ENCODE measurements around the gene TSPO2. TPM values are rescaled to one million over a fixed set of nuclear protein-coding genes. Genes with fewer than 3 reads are reported as not detected.

The TSPO2 gene
- total RNA-seq, 1 donor from 2014 or later, result not detected

DNA sequence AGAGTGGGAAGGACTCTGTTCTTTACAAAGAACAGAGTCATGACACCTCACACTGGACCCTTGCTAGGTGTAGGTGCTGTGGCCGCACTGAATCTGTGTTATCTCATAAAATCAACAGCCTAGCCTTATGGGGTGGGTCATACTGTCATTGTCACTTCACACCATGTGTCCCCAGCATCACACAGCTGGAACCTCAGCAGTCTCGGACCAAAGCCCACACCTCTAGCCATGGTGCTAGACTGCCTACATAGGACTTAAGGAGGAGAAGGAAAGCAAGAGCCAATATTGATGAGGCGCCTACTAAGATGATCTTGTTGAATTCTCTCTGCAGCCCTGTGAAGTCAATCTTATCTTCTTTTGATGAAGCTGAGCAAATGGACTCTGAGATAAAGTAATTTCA is 34.3 kb upstream of the TSPO2 start:
- no peaks in the 10 kb centered on the region for H3K4me1 ChIP-seq (ENCODE audit: insufficient read depth, low read length)
- H2AFZ ChIP-seq (ENCODE audit: low read depth, low read length), result no peak overlapping the region
- DNase-seq (ENCODE audit: low read depth) (no peak), FAIRE-seq (no peak)
- no peaks in the 10 kb centered on the region for H3K36me3 ChIP-seq (ENCODE audit: insufficient read depth, low read length)
- H3K4me2 ChIP-seq (ENCODE audit: low read length), result no peak overlapping the region
- H3K9ac ChIP-seq (ENCODE audit: low read length), result no peak overlapping the region
- Mint-ChIP-seq H3K4me3 (ENCODE audit: unreplicated experiment) (no peak overlapping the region), H3K27ac (ENCODE audit: unreplicated experiment) (no peak overlapping the region), H3K9me3 (ENCODE audit: unreplicated experiment) (peaks cover 2% of the 10 kb centered on the region), H3K36me3 (ENCODE audit: low read depth, unreplicated experiment) (no peaks in the 10 kb centered on the region), H3K27me3 (ENCODE audit: low read depth, unreplicated experiment) (peaks cover 13% of the 10 kb centered on the region), H3K4me1 (ENCODE audit: low read depth, unreplicated experiment) (no peaks in the 10 kb centered on the region)
- peaks cover 4% of the 10 kb centered on the region for H3K27me3 ChIP-seq (ENCODE audit: insufficient read depth, low read length)
- no peak overlapping the region for H3K4me3 ChIP-seq (ENCODE audit: insufficient read depth, low read depth, low read length)
- no peak for TF ChIP-seq CTCF (IDR thresholded peaks at IDR 0.05; ENCODE audit: insufficient read depth, low read depth, low read length)
- H3K9me3 ChIP-seq (ENCODE audit: insufficient read depth, low read depth, low read length), result no peaks in the 10 kb centered on the region
- no peaks in the 10 kb centered on the region for H4K20me1 ChIP-seq (ENCODE audit: insufficient read depth, low read length)
- no peaks in the 10 kb centered on the region for H3K79me2 ChIP-seq (ENCODE audit: insufficient read depth, low read length)
- no peak overlapping the region for H3K27ac ChIP-seq (ENCODE audit: low read depth, low read length)

- H3K4me2 ChIP-seq (ENCODE audit: low read length), result no peak overlapping the region
- no peaks in the 10 kb centered on the region for H3K79me2 ChIP-seq (ENCODE audit: insufficient read depth, low read length)
- no peak overlapping the region for H3K27ac ChIP-seq (ENCODE audit: low read depth, low read length)
- H3K4me1 Mint-ChIP-seq (ENCODE audit: low read depth, unreplicated experiment), result no peaks in the 10 kb centered on the region
- H4K20me1 ChIP-seq (ENCODE audit: insufficient read depth, low read length), result no peaks in the 10 kb centered on the region
- H3K36me3 ChIP-seq (ENCODE audit: insufficient read depth, low read length), result no peaks in the 10 kb centered on the region
- peaks cover 13% of the 10 kb centered on the region for H3K27me3 Mint-ChIP-seq (ENCODE audit: low read depth, unreplicated experiment)
- no peak overlapping the region for H3K4me3 Mint-ChIP-seq (ENCODE audit: unreplicated experiment)
- no peaks in the 10 kb centered on the region for H3K36me3 Mint-ChIP-seq (ENCODE audit: low read depth, unreplicated experiment)
- no peaks in the 10 kb centered on the region for H3K9me3 ChIP-seq (ENCODE audit: insufficient read depth, low read depth, low read length)
- H3K9me3 Mint-ChIP-seq (ENCODE audit: unreplicated experiment), result peaks cover 2% of the 10 kb centered on the region
- peaks cover 4% of the 10 kb centered on the region for H3K27me3 ChIP-seq (ENCODE audit: insufficient read depth, low read length)
- DNase-seq (ENCODE audit: low read depth), result no peak
- no peak overlapping the region for H3K27ac Mint-ChIP-seq (ENCODE audit: unreplicated experiment)
- no peak for FAIRE-seq
- H3K9ac ChIP-seq (ENCODE audit: low read length), result no peak overlapping the region
- H3K4me1 ChIP-seq (ENCODE audit: insufficient read depth, low read length), result no peaks in the 10 kb centered on the region
- H3K4me3 ChIP-seq (ENCODE audit: insufficient read depth, low read depth, low read length), result no peak overlapping the region
- no peak overlapping the region for H2AFZ ChIP-seq (ENCODE audit: low read depth, low read length)
- TF ChIP-seq EZH2 (IDR thresholded peaks at IDR 0.05; ENCODE audit: insufficient read depth, low read length), result no peak
- no peak for TF ChIP-seq CTCF (IDR thresholded peaks at IDR 0.05; ENCODE audit: insufficient read depth, low read depth, low read length)
These were observed 32.6 kb upstream of the TSPO2 start for GRCh38 chr6:41009669-41010068.

DNA sequence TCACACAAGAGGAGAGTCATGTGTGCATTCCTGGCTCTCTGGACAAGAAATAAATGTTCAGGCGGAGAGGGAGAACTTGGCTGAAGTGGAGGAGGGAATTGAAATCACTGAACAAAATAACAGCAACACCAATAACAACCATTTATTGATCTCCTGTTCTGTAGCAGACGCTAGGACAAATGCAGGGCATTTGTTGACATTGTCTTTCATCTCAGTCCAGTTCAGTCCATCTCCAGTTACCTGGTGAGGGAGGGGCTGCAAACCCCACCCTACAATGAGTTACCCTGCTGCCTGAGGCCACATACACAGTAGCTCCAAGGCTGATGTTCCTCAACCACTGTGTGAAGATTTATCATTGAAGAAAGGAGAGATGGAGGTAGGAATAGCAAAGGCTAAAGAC is 30.6 kb upstream of the TSPO2 start:
- H3K4me2 ChIP-seq (ENCODE audit: low read length), result no peak overlapping the region
- Mint-ChIP-seq H3K4me3 (ENCODE audit: unreplicated experiment) (no peak overlapping the region), H3K27ac (ENCODE audit: unreplicated experiment) (no peak overlapping the region), H3K9me3 (ENCODE audit: unreplicated experiment) (peaks cover 7% of the 10 kb centered on the region), H3K4me1 (ENCODE audit: low read depth, unreplicated experiment) (no peaks in the 10 kb centered on the region), H3K36me3 (ENCODE audit: low read depth, unreplicated experiment) (no peaks in the 10 kb centered on the region), H3K27me3 (ENCODE audit: low read depth, unreplicated experiment) (peaks cover 13% of the 10 kb centered on the region)
- H3K27ac ChIP-seq (ENCODE audit: low read depth, low read length), result no peak overlapping the region
- no peak overlapping the region for H2AFZ ChIP-seq (ENCODE audit: low read depth, low read length)
- no peak for TF ChIP-seq CTCF (IDR thresholded peaks at IDR 0.05; ENCODE audit: insufficient read depth, low read depth, low read length)
- no peak for TF ChIP-seq EZH2 (IDR thresholded peaks at IDR 0.05; ENCODE audit: insufficient read depth, low read length)
- no peak overlapping the region for H3K9ac ChIP-seq (ENCODE audit: low read length)
- no peaks in the 10 kb centered on the region for H3K27me3 ChIP-seq (ENCODE audit: insufficient read depth, low read length)
- no peak overlapping the region for H3K4me3 ChIP-seq (ENCODE audit: insufficient read depth, low read depth, low read length)
- no peaks in the 10 kb centered on the region for H3K4me1 ChIP-seq (ENCODE audit: insufficient read depth, low read length)
- H4K20me1 ChIP-seq (ENCODE audit: insufficient read depth, low read length), result no peaks in the 10 kb centered on the region
- H3K36me3 ChIP-seq (ENCODE audit: insufficient read depth, low read length), result no peaks in the 10 kb centered on the region
- H3K79me2 ChIP-seq (ENCODE audit: insufficient read depth, low read length), result no peaks in the 10 kb centered on the region
- no peak for DNase-seq (ENCODE audit: low read depth)
- no peak for FAIRE-seq
- H3K9me3 ChIP-seq (ENCODE audit: insufficient read depth, low read depth, low read length), result no peaks in the 10 kb centered on the region
